GM12878 (cell line): ENCODE results near the gene MAT2B. TPM values are rescaled to one million over a fixed set of nuclear protein-coding genes. Genes with fewer than 3 reads are reported as not detected.

Source experiments
- ATAC-seq: fragments of 200-7000 bp; cut with Tn5 transposase; 3 replicates; pipeline ENCODE4 v1.9.1; 2020; ENCODE audit warnings: mild to moderate bottlenecking, moderate library complexity
- BruUV-seq: library from RNA; stranded (reverse); fragments of 400-500 nt; replicated peaks from 2 replicates; lab custom pipeline; 2021; lab: Mats Ljungman, UMichigan
- CTCF ChIA-PET: fragments of 300-600 bp; sonication (Branson Sonifier 250); formaldehyde crosslinking; extraction: SDS; loops from one replicate; lab custom pipeline; 2021; ENCODE audit warnings: inconsistent platforms; lab: Yijun Ruan, JAX
- POLR2A ChIA-PET: fragments of 350-600 bp; formaldehyde crosslinking; extraction: SDS; loops from one replicate; lab custom pipeline; 2021; ENCODE audit warnings: inconsistent platforms; lab: Charles Lee
- RAD21 ChIA-PET: fragments of 300-600 bp; sonication (Branson Sonifier 250); formaldehyde crosslinking; loops from one replicate; lab custom pipeline; 2023; ENCODE audit warnings: antibody characterized with exemption; ENCODE audit not compliant: unreplicated experiment; lab: Charles Lee
- SMC1A ChIA-PET: fragments of 300-600 bp; sonication (Branson Sonifier 250); formaldehyde crosslinking; loops from one replicate; lab custom pipeline; 2023; ENCODE audit not compliant: unreplicated experiment, uncharacterized antibody; lab: Charles Lee
- DNase-seq: peaks from one replicate; pipeline ENCODE4 v3.0.0-alpha.2; 2011; ENCODE audit warnings: low read depth, low spot score
- FAIRE-seq: peaks from 3 replicates; lab custom pipeline; 2011; peaks lifted over from hg19 to GRCh38; lab: Jason Lieb, UNC
- H2AFZ ChIP-seq: 2 replicates; pipeline ENCODE4 v1.6.0; 2011; ENCODE audit warnings: low read depth, low read length, control low read depth; ENCODE audit not compliant: control insufficient read depth
- H3K27ac ChIP-seq: 2 replicates; pipeline ENCODE4 v1.5.1; 2011; ENCODE audit warnings: control low read depth; ENCODE audit not compliant: control insufficient read depth, insufficient read depth
- H3K27me3 ChIP-seq, 2 experiments: replicated peaks in 1 of 2; 2 replicates each; pipeline versions ENCODE4 v1.6.0 to v1.6.1; 2011; ENCODE audit warnings: low read length in 1 of 2; ENCODE audit not compliant: control insufficient read depth in 2 of 2, insufficient read depth in 2 of 2
- H3K36me3 ChIP-seq, 2 experiments: 2 replicates each; pipeline ENCODE4 v1.5.1; 2011; ENCODE audit warnings: low read length in 1 of 2; ENCODE audit not compliant: control insufficient read depth in 2 of 2, insufficient read depth in 2 of 2
- H3K4me1 ChIP-seq: 2 replicates; pipeline ENCODE4 v1.6.1; 2011; ENCODE audit warnings: mild to moderate bottlenecking, low read length, moderate library complexity, mixed read lengths; ENCODE audit not compliant: control insufficient read depth, insufficient read depth
- H3K4me2 ChIP-seq: 2 replicates; pipeline ENCODE4 v1.6.0; 2011; ENCODE audit warnings: control low read depth; ENCODE audit not compliant: control insufficient read depth, insufficient read depth
- H3K4me3 ChIP-seq: fragments of 200-600 bp; sonication (generic); 2 replicates; pipeline ENCODE4 v1.5.1; 2016
- H3K79me2 ChIP-seq: 2 replicates; pipeline ENCODE4 v1.6.0; 2011; ENCODE audit warnings: low read length; ENCODE audit not compliant: control insufficient read depth, insufficient read depth
- H3K9ac ChIP-seq: 2 replicates; pipeline ENCODE4 v1.8.0; 2011; ENCODE audit warnings: low read length, control low read depth, mixed read lengths; ENCODE audit not compliant: control insufficient read depth, insufficient read depth
- H3K9me3 ChIP-seq: replicated peaks from 3 replicates; pipeline ENCODE4 v1.5.1; 2011; ENCODE audit warnings: mild to moderate bottlenecking, low read length; ENCODE audit not compliant: control insufficient read depth, insufficient read depth
- H4K20me1 ChIP-seq: 2 replicates; pipeline ENCODE4 v1.6.0; 2011; ENCODE audit not compliant: control insufficient read depth, insufficient read depth
- ATF3 ChIP-seq: IDR thresholded peaks from 2 replicates; pipeline ENCODE4 v1.6.1; 2011; ENCODE audit warnings: low read depth, mild to moderate bottlenecking, low read length, moderate library complexity, borderline replicate concordance; ENCODE audit errors: extremely low read depth
- BMI1 ChIP-seq: fragments of 450-650 bp; IDR thresholded peaks from 2 replicates; pipeline ENCODE4 v1.6.1; 2016; ENCODE audit warnings: mild to moderate bottlenecking, moderate library complexity, borderline replicate concordance
- CBX5 ChIP-seq: sonication (generic); IDR thresholded peaks from 2 replicates; pipeline ENCODE4 v1.6.1; 2016; ENCODE audit warnings: low read depth, moderate library complexity, mild to moderate bottlenecking, inconsistent platforms
- CREB1 ChIP-seq: IDR thresholded peaks from 2 replicates; pipeline ENCODE4 v1.6.1; 2012; ENCODE audit warnings: low read depth, mild to moderate bottlenecking, inconsistent platforms
- EP300 ChIP-seq, 2 experiments: fragments of 150-350 bp in 1 of 2; IDR thresholded peaks; 2 replicates each; pipeline ENCODE4 v1.6.1; 2011 to 2012; ENCODE audit warnings: low read depth in 2 of 2, low read length in 2 of 2, borderline replicate concordance in 1 of 2, improper control_type of control experiment in 1 of 2, inconsistent platforms in 1 of 2; ENCODE audit not compliant: control insufficient read depth in 1 of 2
- PAX8 ChIP-seq: fragments of 450-650 bp; IDR thresholded peaks from 2 replicates; pipeline ENCODE4 v1.6.1; 2017; ENCODE audit warnings: mild to moderate bottlenecking, moderate library complexity
- POLR2AphosphoS2 ChIP-seq: IDR thresholded peaks from 2 replicates; pipeline ENCODE4 v1.6.1; 2011; ENCODE audit warnings: low read depth, mild to moderate bottlenecking, low read length, improper control_type of control experiment, moderate library complexity
- SKIL ChIP-seq: fragments of 450-650 bp; IDR thresholded peaks from 2 replicates; pipeline ENCODE4 v1.6.1; 2017; ENCODE audit warnings: mild to moderate bottlenecking, low read depth, inconsistent platforms; ENCODE audit not compliant: poor library complexity, severe bottlenecking
- SREBF2 ChIP-seq: IDR thresholded peaks from 2 replicates; pipeline ENCODE4 v1.6.1; 2012; ENCODE audit warnings: mild to moderate bottlenecking, low read length
- TCF7 ChIP-seq: IDR thresholded peaks from 2 replicates; pipeline ENCODE4 v1.6.1; 2014; ENCODE audit warnings: antibody characterized with exemption, borderline replicate concordance
- USF1 ChIP-seq: IDR thresholded peaks from 2 replicates; pipeline ENCODE4 v1.6.1; 2011; ENCODE audit warnings: borderline replicate concordance, low read depth, mild to moderate bottlenecking, moderate library complexity, mixed read lengths, low read length; ENCODE audit not compliant: insufficient read depth; ENCODE audit errors: extremely low read length
- ZNF24 ChIP-seq: fragments of 450-650 bp; IDR thresholded peaks from 2 replicates; pipeline ENCODE4 v1.6.1; 2017; ENCODE audit warnings: antibody characterized with exemption, mild to moderate bottlenecking
- ZNF274 ChIP-seq: IDR thresholded peaks from one replicate; pipeline ENCODE4 v1.8.0; 2011; ENCODE audit not compliant: insufficient read length, insufficient read depth
- WGBS: methylation state at CpG from one replicate; pipeline ENCODE4 v1.1.6; 2016; ENCODE audit warnings: low lambda C conversion rate; ENCODE audit not compliant: insufficient replicate concordance, insufficient coverage; ENCODE audit errors: missing lambda C conversion rate; 5-methylcytosine and 5-hydroxymethylcytosine counted together
- in situ Hi-C: fragments of 300-500 bp; cut with MboI; formaldehyde crosslinking; loops from 9 replicates; pipeline ENCODE4 v1.14.3; 2018; ENCODE audit warnings: mixed read lengths
- intact Hi-C: fragments of 100-400 bp; cut with micrococcal nuclease; formaldehyde crosslinking; loops from one replicate; pipeline ENCODE4 v1.14.2; 2022; ENCODE audit not compliant: unreplicated experiment
- polyA plus RNA-seq, 11 experiments: library from polyadenylated mRNA; depleted of rRNA in 4 of 11; unstranded in 6 of 11; stranded (reverse) in 5 of 11; fragments of >200 nt; fragmentation: Nextera tagmentation in 4 of 11; fragmentation: Illumina TruSeq in 1 of 11; extraction: Ambion mirVana in 4 of 11; extraction: Trizol in 1 of 11; gene quantifications; 1 replicate in 1 of 11; 2 replicates in 10 of 11; pipeline versions ENCODE4 v1.2.1 to v1.2.3, GENCODE V29; 2011 to 2016; ENCODE audit warnings: inconsistent platforms in 2 of 11, missing spikeins in 2 of 11, low read depth in 1 of 11
- total RNA-seq, 4 experiments: library from RNA; depleted of rRNA in 3 of 4; stranded (reverse); fragments of >200 nt in 3 of 4; fragmentation: Illumina TruSeq in 1 of 4; extraction: Trizol in 1 of 4; gene quantifications; 2 replicates each; pipeline versions ENCODE4 v1.2.1 to v1.2.3, GENCODE V29; 2013 to 2021

Gene MAT2B
- total and polyA plus RNA-seq, 10 of the 15 experiments (the other 5 are each of a cell fraction or from before 2014, with no cell fraction given): 43.2 to 122 (median 63.7) TPM

- H3K4me3 ChIP-seq: no peak overlapping the region
- ChIA-PET POLR2A (interaction anchor here (0.6 kb wide), 1 partner anchor 47 kb away, joined by 4 read pairs; no protein-coding TSS in a partner anchor), CTCF (interaction anchor here (0.6 kb wide), 1 partner anchor 51 kb away, joined by 3 read pairs; no protein-coding TSS in a partner anchor), RAD21 (no interaction called here), SMC1A (interaction anchor here (1.0 kb wide), 1 partner anchor 10 kb away, joined by 3 read pairs; no protein-coding TSS in a partner anchor)
- H3K4me2 ChIP-seq: no peak overlapping the region
- 89% methylated on average over 5 of the region's 5 CpGs for WGBS
- H3K9ac ChIP-seq: no peak overlapping the region
- H2AFZ ChIP-seq: no peak overlapping the region
- intact Hi-C loops: no loop called here
- no peak for ATAC-seq
- no peak for DNase-seq
- no peak for TF ChIP-seq POLR2AphosphoS2
- TF ChIP-seq, all 136 proteins: peak for 0
- FAIRE-seq: no peak
- Histone ChIP-seq H3K27ac (no peak overlapping the region), H3K27me3 (no peaks in the 10 kb centered on the region), H3K36me3 (peaks cover 6 to 28% of the 10 kb centered on the region in 2 experiments), H3K4me1 (peaks cover 3% of the 10 kb centered on the region; the same call in 1 of the 2 replicates), H3K79me2 (peaks cover 46% of the 10 kb centered on the region), H3K9me3 (no peaks in the 10 kb centered on the region), H4K20me1 (peaks cover 2% of the 10 kb centered on the region; the same call in 1 of the 2 replicates)
- in situ Hi-C loops: no loop called here
- BruUV-seq: no TSS peak
Measured at GRCh38 chr5:163512526-163512925, 7.1 kb downstream of the MAT2B start.

- H3K4me3 ChIP-seq: no peak overlapping the region
- POLR2A ChIA-PET: no interaction called here
- no peak overlapping the region for H3K9ac ChIP-seq
- H3K79me2 ChIP-seq: no peaks in the 10 kb centered on the region
- 100% methylated on average over 1 of the region's 1 CpG for WGBS
- DNase-seq: no peak
- H4K20me1 ChIP-seq: no peaks in the 10 kb centered on the region
- SMC1A ChIA-PET: no interaction called here
- no peaks in the 10 kb centered on the region for H3K4me1 ChIP-seq
- ATAC-seq: no peak
- FAIRE-seq: no peak
- no peaks in the 10 kb centered on the region for H3K27me3 ChIP-seq
- no peak overlapping the region for H3K4me2 ChIP-seq
- H3K9me3 ChIP-seq: no peaks in the 10 kb centered on the region
- no peak overlapping the region for H2AFZ ChIP-seq
- no peaks in the 10 kb centered on the region; a peak in 1 of 4 replicates for H3K36me3 ChIP-seq
- RAD21 ChIA-PET: no interaction called here
- H3K27ac ChIP-seq: no peak overlapping the region
- intact Hi-C loops: no loop called here
- BruUV-seq: no TSS peak
- CTCF ChIA-PET: no interaction called here
- in situ Hi-C loops: no loop called here
- no peak for TF ChIP-seq ZNF24
- TF ChIP-seq CBX5: no peak
- no peak for TF ChIP-seq SKIL
- no peak for TF ChIP-seq PAX8
- no peak for TF ChIP-seq TCF7
- no peak for TF ChIP-seq USF1
- TF ChIP-seq CREB1: no peak
- no peak for TF ChIP-seq ZNF274
- no peak for TF ChIP-seq ATF3
- TF ChIP-seq EP300 (IDR thresholded peaks at IDR 0.05; ENCODE audit: borderline replicate concordance in 1 of 2, control insufficient read depth in 1 of 2, low read depth in 2 of 2, low read length in 2 of 2): no peak
- TF ChIP-seq SREBF2: no peak
- no peak for TF ChIP-seq BMI1
Measured at GRCh38 chr5:163525096-163525495, 19.7 kb downstream of the MAT2B start.
